ENCODE measurements around the gene PAMR1. TPM values are rescaled to one million over a fixed set of nuclear protein-coding genes. Genes with fewer than 3 reads are reported as not detected.
A peak's percentile ranks its signal among the peaks of the same experiment; 100 is the strongest.

The PAMR1 gene
- total and polyA plus RNA-seq, 2 of the 8 experiments (the other 6 are each of a cell fraction or from before 2014, with no cell fraction given) = 3.0 to 6.9 TPM

- Histone ChIP-seq H2BK15ac (ENCODE audit: low read length) (no peak overlapping the region), H3K4ac (replicated peaks; ENCODE audit: insufficient read length, low read depth, low read length) (no peak overlapping the region), H4K5ac (ENCODE audit: insufficient read length, low read depth, low read length) (no peak overlapping the region), H3K18ac (ENCODE audit: extremely low read depth, low read length) (no peak overlapping the region), H3K56ac (replicated peaks; ENCODE audit: insufficient read length, low read depth, low read length) (no peak overlapping the region), H2BK20ac (ENCODE audit: low read length) (no peak overlapping the region), H3K27ac (ENCODE audit: low read depth, low read length) (no peak overlapping the region), H3K9me3 (ENCODE audit: insufficient read depth in 2 of 2, low read depth in 1 of 2, low read length in 1 of 2) (no peaks in the 10 kb centered on the region), H4K91ac (replicated peaks; ENCODE audit: insufficient read length, low read length) (no peak overlapping the region), H3K4me3 (ENCODE audit: extremely low read depth in 1 of 4, insufficient read depth in 2 of 4, low read depth in 3 of 4, low read length in 4 of 4) (no peak overlapping the region), H2AK5ac (ENCODE audit: low read depth, low read length) (no peak overlapping the region), H3K23ac (ENCODE audit: insufficient read length) (no peak overlapping the region), H4K20me1 (replicated peaks in 1 of 2; ENCODE audit: control insufficient read depth in 1 of 2, insufficient read depth in 2 of 2, low read length in 2 of 2) (no peaks in the 10 kb centered on the region), H3K23me2 (ENCODE audit: low read depth, low read length) (peaks cover 3% of the 10 kb centered on the region; the same call in 1 of the 2 replicates), H3K79me2 (ENCODE audit: control insufficient read depth in 1 of 2, insufficient read depth in 2 of 2, low read length in 2 of 2) (peaks cover 0 to 2% of the 10 kb centered on the region in 2 experiments; a peak in 1 of 4 replicates), H3K27me3 (replicated peaks in 1 of 4; ENCODE audit: control insufficient read depth in 3 of 4, extremely low read depth in 1 of 4, insufficient read depth in 3 of 4, low read length in 3 of 4) (peaks cover 0 to 9% (median 8%) of the 10 kb centered on the region in 4 experiments; a peak in 4 of 7 replicates), H2BK120ac (replicated peaks; ENCODE audit: low read depth, low read length) (no peak overlapping the region), H3K4me1 (replicated peaks in 1 of 4; ENCODE audit: control insufficient read depth in 3 of 4, insufficient read depth in 4 of 4, low read length in 3 of 4) (peaks cover 0 to 4% (median 2%) of the 10 kb centered on the region in 4 experiments; a peak in 2 of 7 replicates), H2BK12ac (ENCODE audit: low read depth, low read length) (no peak overlapping the region), H4K8ac (ENCODE audit: extremely low read depth, insufficient read depth, low read length) (no peak overlapping the region), H3K36me3 (ENCODE audit: control insufficient read depth in 2 of 4, insufficient read depth in 4 of 4, low read length in 3 of 4) (no peaks in the 10 kb centered on the region), H2BK5ac (ENCODE audit: low read depth, low read length) (no peak overlapping the region), H3K4me2 (ENCODE audit: insufficient read depth in 1 of 2, low read depth in 2 of 2, low read length in 2 of 2) (peak overlapping the region in 1 of 2 experiments; percentile 78; a peak in 1 of 4 replicates), H3K9ac (replicated peaks in 1 of 4; ENCODE audit: extremely low read depth in 1 of 4, low read depth in 3 of 4, low read length in 3 of 4) (no peak overlapping the region; a peak in 1 of 7 replicates), H2AFZ (ENCODE audit: low read length) (no peak overlapping the region), H3K14ac (ENCODE audit: insufficient read length) (no peak overlapping the region), H3K79me1 (ENCODE audit: low read depth, low read length) (no peaks in the 10 kb centered on the region)
- WGBS, 2 experiments (ENCODE audit: extremely low coverage in 1 of 2, insufficient coverage in 1 of 2, insufficient read length in 1 of 2, insufficient replicate concordance in 2 of 2, low coverage in 1 of 2, low lambda C conversion rate in 2 of 2, missing lambda C conversion rate in 1 of 2) = 88% methylated on average over 7 of the region's 7 CpGs; no CpG with 5 or more reads in 1 of the 2 experiments
- no peak for DNase-seq (ENCODE audit: low read depth in 1 of 2, low spot score in 2 of 2)
- ChIA-PET CTCF (ENCODE audit: partially characterized antibody) (interaction anchor here (0.7 to 1.8 kb wide), 6 partner anchors 24 to 746 kb away, joined by 3 to 5 read pairs (median 4); no protein-coding TSS in a partner anchor), POLR2A (ENCODE audit: partially characterized antibody) (interaction anchor here (1.1 kb wide), 1 partner anchor 14 kb away, joined by 3 read pairs; no protein-coding TSS in a partner anchor)
- no peak for FAIRE-seq
- TF ChIP-seq BACH1 (IDR thresholded peaks at IDR 0.05; ENCODE audit: low read length) (no peak), BRCA1 (IDR thresholded peaks at IDR 0.05; ENCODE audit: low read depth, low read length) (no peak), EZH2 (IDR thresholded peaks at IDR 0.05; ENCODE audit: low read depth, low read length, severe bottlenecking) (no peak), POLR2AphosphoS5 (IDR thresholded peaks at IDR 0.05; ENCODE audit: low read depth, low read length) (no peak), SRF (IDR thresholded peaks at IDR 0.05; ENCODE audit: low read depth, low read length) (no peak)
- TF ChIP-seq, protein P1, sequence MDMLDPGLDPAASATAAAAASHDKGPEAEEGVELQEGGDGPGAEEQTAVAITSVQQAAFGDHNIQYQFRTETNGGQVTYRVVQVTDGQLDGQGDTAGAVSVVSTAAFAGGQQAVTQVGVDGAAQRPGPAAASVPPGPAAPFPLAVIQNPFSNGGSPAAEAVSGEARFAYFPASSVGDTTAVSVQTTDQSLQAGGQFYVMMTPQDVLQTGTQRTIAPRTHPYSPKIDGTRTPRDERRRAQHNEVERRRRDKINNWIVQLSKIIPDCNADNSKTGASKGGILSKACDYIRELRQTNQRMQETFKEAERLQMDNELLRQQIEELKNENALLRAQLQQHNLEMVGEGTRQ (IDR thresholded peaks at IDR 0.05; ENCODE audit: low read length) = no peak
These were observed 2.1 kb downstream of the PAMR1 start for GRCh38 chr11:35523331-35523768.

Data from H1 (cell line).